HG03097 (cell line): Measurements from ENCODE around the gene ART5.
"Not testable (repeated sequence)": the region's sequence is repeated elsewhere in the genome, so short reads cannot be mapped to it uniquely, and the experiment has no call there.

Source experiments
- ATAC-seq: cut with Tn5 transposase; IDR thresholded peaks from one replicate; pipeline ENCODE4 v1.9.1; 2021; ENCODE audit not compliant: unreplicated experiment, low FRiP score

ART5 gene

DNA sequence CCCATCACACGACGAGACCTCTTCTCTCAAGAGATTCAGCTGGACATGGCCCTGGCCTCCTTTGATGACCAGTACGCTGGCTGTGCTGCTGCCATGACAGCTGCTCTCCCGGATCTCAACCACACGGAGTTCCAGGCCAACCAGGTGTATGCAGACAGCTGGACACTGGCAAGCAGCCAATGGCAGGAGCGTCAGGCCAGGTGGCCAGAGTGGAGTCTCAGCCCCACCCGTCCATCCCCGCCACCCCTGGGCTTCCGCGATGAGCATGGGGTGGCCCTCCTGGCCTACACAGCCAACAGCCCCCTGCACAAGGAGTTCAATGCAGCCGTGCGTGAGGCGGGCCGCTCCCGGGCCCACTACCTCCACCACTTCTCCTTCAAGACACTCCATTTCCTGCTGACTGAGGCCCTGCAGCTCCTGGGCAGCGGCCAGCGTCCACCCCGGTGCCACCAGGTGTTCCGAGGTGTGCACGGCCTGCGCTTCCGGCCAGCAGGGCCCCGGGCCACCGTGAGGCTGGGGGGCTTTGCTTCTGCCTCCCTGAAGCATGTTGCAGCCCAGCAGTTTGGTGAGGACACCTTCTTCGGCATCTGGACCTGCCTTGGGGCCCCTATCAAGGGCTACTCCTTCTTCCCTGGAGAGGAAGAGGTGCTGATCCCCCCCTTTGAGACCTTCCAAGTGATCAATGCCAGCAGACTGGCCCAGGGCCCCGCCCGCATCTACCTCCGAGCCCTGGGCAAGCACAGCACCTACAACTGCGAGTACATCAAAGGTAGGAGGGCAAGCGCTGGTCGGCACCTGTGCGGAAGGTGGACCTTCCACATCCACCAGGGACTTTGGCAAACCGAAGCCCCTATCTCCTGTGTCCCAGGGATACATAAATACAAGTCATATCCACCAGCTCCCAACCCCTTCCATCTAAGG lies 18.1 kb upstream of the ART5 start:
- ATAC-seq = no peak

DNA sequence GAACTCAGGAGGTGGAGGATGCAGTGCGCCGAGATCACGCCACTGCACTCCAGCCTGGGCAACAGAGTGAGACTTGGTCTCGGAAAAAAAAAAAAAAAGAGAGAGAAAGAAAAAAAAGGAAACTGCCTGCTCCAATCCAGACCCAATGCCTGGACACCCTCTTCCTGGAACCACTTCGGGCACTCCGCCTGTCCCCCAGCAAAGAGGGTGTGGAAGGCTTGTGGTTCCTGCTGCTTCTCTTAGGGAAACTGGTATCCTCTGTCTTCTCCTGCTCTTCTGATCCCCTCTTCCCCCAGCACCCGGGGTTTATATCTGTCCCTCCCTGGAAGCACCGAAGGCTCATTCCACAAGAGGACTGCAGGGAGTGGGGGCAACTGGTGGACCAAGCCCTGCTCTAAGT lies 16.5 kb upstream of the ART5 start:
- ATAC-seq = no peak

DNA sequence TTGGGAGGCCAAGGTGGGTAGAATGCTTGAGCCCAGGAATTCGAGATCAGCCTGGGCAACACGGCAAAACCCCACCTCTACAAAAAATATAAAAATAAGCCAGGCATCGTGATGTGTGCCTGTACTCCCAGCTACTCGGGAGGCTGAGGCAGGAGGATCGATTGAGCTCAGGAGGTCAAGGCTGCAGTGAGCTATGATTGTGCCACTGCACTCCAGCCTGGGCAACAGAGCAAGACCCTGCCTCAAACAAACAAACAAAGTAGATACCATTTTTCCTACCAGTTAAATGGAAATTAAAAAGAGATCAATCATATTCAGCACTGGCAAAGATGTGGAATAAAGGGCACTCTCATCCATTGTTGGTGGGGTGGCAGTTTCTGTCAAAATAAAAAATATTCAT lies 15.5 kb upstream of the ART5 start:
- ATAC-seq = not testable (repeated sequence)

DNA sequence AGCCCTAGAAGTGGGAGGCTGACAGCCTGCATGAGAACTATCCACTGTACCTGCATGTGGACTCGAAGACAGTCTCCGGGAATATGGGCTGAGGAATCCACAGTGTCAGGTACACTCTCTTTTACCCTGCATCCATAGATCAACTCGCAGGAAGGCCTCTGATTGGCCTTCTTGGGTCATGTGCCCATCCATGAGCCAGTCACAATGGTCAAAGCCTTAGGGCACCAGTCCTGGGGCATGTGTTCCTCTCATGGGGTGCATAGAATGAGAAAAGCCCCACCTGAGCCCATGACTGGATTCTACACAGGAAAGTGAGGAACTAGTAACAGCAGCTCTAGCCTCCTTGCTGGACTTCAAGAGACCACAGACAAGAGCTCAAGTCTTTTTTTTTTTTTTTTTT lies 13.8 kb upstream of the ART5 start:
- ATAC-seq = no peak

DNA sequence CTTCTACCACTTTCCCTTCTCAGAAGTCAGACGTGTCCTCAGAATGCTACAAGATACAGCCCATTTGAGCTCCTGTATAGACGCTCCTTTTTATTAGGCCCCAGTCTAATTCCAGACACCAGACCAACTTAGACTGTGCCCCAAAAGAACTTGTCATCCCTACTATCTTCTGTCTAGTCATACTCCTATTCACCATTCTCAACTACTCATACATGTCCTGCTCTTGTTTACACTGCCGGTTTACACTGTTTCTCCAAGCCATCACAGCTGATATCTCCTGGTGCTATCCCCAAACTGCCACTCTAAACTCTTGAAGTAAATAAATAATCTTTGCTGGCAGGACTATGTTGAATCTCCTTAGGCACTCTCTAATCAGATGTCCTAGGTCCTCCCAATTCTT lies 10.7 kb upstream of the ART5 start:
- ATAC-seq = not testable (repeated sequence)

DNA sequence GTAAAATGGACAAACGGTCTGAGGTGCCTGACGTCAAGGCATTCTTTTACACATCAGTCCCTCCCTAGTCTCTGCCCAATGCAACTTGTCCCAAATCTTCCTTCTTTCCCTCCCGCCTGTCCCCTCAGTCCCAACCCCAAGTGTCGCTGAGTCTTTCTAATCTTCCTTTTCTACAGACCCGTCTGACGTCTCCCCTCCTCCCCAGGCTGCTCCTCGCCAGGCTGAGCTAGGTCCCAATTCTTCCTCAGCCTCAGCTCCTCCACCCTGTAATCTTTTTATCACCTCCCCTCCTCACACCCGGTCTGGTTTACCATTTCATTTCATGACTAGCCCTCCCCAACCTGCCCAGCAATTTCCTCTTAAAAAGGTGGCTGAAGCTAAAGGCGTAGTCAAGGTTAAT lies 7.6 kb upstream of the ART5 start:
- not testable (repeated sequence) for ATAC-seq

DNA sequence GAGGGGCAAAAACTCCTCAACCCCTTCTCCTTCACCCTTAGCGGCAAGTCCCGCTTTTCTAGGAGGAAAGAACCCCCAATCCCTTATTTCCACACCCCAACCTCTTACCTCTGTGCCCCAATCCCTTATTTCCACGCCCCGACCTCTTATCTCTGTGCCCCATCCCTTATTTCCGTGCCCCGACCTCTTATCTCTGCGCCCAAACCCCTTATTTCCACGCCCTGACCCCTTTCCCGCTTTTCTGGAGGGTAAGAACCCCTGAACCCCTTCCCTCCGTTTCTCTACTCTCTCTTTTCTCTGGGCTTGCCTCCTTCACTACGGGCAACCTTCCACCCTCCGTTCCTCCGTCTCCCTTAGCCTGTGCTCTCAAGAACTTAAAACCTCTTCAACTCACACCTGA lies 7.1 kb upstream of the ART5 start:
- not testable (repeated sequence) for ATAC-seq

DNA sequence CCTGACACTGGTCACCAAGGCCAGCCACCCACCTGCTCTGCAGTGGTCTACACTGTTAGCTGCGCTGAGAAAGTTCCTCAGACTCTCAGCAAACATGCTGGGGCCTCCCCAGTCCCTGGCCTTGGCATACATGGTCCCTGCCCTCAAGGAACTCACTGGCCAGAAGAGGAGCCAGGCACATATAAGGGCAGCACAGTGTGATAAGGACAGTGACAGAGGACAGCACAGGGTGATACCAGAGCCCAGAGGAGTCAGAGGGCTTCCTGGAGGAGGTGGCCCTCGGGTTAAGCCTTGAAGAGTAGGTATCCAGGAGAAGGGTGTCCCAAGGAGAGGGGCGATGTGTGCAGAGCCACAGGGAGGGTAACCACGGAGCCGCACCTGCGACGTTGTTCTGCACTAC lies 3.8 kb upstream of the ART5 start:
- ATAC-seq = no peak

DNA sequence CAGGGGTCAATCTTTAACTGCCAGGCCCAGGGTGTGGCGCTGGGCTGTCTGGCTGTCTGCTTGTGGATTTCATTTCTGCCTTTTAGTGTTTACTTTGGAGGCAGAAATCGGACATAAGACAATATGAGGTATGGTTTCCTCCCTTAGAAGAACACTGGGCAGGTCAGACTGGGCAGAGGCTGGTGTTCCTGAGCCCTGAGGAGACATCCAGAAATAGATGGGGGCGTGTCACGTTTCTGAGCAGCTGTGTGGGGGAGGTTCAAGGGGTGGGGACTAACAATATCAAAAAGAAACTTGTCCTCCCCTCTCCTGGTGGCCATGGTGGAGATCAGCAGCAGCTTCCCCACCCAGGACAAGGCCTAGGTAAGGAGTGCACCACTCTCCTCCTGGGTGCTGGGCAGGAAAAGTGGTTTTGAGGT lies 3.0 kb upstream of the ART5 start, which contains the start of gene ART1:
Gene ART1, plus strand, starts transcription at position 312 of the 419 bp plus-strand sequence. CDS start 14,086 bp downstream, outside the sequence.
- no peak for ATAC-seq

DNA sequence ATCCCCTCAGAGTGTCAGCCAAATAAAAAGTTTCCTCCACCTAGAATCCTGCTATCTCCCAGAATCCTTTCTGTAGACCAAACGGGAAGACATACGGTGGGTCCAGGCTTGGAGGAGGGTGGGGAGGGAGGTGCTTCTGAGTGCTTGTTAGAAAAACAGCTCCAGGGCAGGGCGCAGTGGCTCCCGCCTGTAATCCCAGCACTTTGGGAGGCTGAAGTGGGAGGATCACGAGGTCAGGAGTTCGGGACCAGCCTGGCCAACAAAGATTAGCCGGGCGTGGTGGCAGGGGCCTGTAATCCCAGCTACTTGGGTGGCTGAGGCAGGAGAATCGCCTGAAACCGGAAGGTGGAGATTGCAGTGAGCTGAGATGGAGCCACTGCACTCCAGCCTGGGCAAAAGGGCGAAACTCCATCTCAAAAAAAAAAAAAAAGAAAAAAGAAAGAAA lies 1.3 kb upstream of the ART5 start:
- ATAC-seq = not testable (repeated sequence)

DNA sequence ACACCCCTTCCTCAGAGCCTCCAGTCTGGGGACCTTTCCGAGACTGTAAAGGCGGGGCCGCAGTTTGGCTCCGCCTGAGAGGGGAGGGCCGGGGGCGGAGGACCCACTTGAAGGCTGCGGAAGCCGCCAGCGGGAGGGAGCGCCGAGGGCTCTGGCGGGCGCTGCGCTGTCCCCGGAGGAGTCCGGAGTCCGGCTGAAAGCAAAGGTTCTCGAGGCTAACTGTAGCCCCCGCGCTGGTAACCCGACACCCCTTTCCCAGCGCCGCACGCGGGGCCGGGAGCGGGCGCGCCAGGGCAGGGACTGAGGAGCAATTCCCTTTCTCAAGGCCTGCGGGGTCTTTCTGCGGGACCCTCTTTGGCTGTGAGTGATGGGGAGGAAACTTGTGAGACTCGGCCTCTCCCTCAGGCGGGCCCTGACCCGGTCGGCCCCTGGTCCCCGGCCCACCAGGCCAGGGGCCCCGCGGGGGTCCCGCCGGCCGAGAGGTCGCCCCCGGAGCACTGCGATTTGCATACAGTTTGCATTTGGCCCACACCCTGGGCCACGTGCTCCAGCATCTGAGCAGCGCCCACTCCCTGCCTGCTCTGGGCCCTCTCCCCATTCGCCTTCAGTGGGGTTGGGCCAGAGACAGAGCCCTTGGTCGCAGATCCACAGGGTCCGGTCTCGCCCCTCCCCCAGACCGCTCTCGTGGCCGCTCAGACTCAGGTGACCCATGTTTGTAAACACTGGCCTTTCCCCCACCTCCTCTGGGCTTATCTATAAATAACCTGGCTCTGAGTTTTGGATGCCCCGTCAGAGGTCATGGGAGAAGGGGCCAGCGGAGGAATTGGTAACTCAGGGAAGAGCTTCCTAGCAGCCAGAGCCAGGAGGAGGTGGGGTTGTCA lies 519 bp upstream of the ART5 start:
- ATAC-seq = no peak

DNA sequence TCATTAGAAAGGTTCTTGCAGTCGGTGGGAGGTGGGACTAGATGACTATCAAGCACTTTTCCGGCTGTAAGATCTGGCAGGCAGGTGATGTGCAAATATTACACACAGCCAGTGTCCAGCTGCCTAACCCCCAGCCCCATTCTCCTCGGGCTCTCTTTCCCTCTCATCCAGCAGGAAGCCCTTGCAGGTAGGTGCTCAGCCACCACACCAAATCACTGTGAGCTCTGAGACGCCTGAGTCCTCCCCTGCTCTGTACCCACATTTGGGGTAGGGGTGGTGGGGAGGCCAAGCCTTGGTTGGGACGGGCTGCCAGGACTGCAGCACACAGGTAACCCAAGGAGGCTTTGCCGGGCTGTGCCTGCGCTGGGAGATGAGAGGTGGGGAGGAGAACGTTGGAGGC lies 601 bp downstream of the ART5 start:
- ATAC-seq = no peak

DNA sequence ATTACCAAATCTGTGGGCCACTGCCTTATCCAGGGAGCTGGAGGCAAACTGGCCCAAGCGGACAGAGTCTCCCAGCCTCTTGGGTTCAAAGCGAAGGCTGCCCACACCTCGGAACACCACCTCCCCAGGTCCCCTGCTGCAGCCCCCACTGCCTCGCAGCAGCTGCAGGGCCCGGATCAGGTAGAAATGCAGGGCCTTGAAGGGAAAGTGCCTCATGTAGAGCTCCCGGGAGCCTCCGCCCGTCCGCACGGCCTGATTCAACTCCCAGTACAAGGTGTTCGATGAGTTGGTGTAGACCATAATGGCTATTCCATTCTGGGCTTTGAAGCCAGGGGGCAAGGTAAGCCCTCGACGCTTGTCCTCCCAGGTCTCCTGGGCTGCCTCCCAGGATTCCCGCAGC lies 2.0 kb downstream of the ART5 start:
- no peak for ATAC-seq

DNA sequence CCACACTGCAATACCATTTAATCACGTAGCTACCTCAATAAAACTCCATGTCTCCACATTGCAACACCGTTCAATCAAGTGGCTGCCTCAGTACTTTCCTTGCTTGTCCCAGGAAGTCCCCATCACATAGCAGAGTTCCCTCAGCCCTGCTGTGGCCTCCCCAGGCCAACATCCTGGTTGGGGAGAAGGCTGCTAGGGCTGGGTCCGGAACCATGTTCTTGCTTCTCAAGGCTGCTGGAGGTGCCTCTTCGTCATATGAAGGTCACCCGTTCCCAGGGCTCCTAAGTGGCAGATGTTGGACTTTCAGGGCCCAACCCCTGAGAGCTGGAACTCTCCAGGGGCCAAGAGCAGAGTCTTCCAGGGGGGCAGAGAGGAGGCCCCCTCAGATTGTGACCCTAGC lies 3.3 kb downstream of the ART5 start:
- ATAC-seq = no peak

DNA sequence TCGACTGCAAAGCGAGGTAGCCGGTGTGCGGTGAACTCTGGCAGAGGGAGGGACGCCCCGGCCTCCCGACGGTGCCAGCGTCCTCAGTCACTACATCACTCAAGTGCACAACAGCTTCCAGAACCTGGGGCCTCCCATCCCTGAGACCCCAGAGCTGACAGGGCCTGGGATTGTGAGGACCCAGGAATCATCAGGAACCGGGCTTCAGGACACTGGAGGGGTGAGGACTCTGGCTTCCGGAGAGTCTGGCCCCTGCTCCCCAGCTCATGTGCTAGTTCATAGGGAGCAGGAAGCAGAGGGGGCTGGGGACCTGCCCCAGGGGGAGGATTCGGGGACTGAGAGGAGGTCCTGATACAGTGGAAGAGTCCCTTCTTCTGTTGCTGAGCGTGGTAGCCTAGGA lies 4.6 kb downstream of the ART5 start:
- no peak for ATAC-seq

DNA sequence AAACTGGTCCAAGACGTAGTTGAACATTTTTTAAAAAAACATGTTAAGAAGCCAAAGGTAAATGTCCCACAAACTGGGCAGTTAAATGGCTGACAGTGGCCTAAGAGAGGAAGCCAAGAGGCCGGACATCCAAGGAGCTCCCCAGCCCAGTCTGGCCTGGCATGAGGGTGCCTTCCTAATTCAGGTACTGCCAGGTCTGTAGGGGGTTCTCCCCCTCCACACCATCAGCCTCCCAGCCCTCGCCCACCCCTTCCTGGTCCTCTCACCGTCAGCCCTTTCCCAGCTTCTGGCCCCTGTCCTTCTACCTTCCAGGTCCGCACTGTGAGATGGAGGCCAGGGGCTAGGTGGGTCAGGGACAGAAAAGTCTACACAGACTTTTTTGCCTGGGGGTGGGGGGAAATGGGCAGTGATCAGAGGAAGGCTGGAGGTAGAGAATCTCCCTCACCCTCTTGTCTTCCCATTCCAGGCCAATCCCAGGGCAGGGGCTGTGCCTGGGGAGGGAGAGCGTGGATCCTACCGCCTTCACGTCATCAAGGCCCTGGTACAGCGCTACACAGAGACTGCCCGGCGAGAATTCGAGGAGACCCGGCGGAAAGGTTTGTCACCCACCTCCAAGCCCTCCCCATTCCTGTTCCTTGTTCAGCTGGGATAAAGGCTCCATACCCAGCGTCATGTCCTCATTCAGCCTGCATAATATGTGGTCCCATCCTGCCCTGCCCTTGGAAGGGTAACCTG lies 6.0 kb downstream of the ART5 start:
- ATAC-seq = no peak

DNA sequence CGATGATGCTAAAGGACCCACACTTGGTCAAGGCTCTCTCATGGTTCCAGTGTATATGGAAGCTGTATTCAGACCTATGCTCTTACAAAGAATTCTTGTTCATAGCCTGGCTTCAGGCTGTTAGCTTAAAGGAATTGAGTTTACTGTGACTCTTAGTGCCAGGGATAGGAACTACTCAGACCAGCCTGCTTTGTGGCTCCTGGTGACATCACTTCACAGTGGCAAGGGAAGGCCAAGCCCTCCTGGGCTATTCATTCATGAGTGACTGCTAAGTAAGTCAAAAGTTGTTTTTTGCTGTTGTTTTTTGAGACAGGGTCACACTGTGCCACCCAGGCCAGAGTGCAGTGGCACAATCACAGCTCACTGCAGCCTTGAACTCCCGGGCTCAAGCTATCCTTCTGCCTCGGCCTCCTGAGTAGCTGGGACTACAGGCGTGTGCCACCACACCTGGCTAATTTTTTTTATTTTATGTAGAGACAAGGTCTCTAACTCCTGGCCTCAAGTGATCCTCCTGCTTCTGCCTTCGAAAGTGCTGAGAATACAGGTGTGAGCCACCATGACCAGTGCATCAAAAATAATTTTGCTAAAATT lies 9.6 kb downstream of the ART5 start:
- no peak for ATAC-seq

DNA sequence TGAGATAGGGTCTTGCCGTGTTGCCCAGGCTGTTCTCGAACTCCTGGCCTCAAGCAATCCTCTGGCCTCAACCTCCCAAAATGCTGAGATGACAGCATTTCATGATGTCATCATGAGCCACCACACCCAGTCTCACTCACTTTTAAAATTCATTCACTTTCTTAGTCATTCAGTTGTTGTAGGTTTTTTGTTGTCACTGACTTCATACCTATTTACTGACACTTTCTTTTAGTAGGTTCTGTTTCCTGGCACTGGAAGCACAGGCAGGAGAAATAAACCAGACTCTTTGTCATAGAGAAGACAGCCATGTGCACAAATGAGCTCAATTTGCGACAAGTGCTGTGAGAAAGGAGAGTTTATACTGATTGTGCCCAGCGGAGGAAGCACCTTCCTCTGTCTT lies 10.5 kb downstream of the ART5 start:
- no peak for ATAC-seq

DNA sequence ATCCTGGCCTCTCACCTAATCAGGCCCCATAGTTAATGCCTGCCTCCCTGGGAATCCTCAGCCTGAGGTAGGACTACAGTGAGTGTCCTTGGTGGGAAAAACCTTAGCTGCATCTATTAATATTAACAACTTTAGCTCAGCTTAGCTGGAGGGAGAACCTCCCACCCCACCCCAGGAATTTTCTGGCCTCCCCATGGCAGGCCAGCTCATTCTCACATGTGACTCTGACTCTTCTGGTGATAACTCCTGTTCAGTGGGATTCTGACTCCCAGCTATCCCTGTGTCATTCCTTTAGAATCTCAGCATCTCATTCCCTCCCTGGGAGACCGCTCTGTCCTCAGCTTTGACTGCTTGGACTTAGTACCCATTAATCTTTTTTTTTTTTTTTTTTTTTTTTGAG lies 14.5 kb downstream of the ART5 start:
- no peak for ATAC-seq

DNA sequence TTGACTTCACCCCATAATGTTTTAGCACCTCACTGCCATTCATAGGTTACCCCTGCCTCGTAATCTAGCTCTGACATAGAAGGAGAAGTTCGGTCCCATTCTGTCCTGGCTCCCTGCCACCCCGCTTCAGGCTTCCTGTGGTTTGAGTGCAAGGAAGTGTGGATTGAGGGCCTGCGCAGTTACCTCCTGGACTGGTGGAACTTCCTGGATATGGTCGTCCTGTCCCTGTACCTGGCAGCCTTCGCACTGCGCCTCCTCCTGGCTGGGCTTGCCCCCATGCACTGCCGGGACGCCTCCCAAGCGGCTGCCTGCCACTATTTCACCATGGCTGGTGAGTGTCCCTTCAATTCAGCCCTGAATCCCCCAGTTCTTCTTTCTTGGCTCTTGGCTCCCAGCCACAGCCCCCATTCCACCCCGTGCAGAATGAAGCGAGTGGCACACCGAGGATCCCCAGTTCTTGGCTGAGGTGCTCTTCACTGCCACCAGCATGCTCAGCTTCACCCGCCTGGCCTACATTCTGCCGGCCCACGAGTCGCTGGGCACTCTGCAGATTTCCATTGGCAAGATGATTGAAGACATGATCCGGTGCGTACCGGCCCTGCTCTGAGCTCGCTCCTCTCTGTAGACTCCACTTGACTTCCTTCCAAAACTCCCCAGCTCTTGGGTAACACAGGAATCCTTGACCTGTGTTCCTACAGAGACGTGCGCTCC lies 15.4 kb downstream of the ART5 start:
- ATAC-seq = no peak
